Measurements from ENCODE around the gene TMUB2. TPM values are rescaled to one million over a fixed set of nuclear protein-coding genes. Genes with fewer than 3 reads are reported as not detected.

The TMUB2 gene
- total and polyA plus RNA-seq, 2 experiments from 2014 or later, result 27.7 to 46.8 TPM

- Histone ChIP-seq H3K9me3 (ENCODE audit: low read depth) (no peaks in the 10 kb centered on the region), H3K27ac (no peak overlapping the region), H3K27me3 (no peaks in the 10 kb centered on the region), H2AFZ (no peak overlapping the region), H3K4me3 (no peak overlapping the region), H3K79me2 (peaks cover 37% of the 10 kb centered on the region), H3K9me2 (replicated peaks; ENCODE audit: insufficient read depth) (no peaks in the 10 kb centered on the region), H3K4me2 (peak overlapping the region; percentile 97), H4K20me1 (ENCODE audit: insufficient read depth, poor library complexity, severe bottlenecking) (peaks cover 20% of the 10 kb centered on the region), H3K4me1 (ENCODE audit: insufficient read depth) (peaks cover 9% of the 10 kb centered on the region), H3K36me3 (replicated peaks; ENCODE audit: insufficient read depth, low read depth) (peaks cover 3% of the 10 kb centered on the region)
- WGBS (ENCODE audit: low lambda C conversion rate, missing lambda C conversion rate), result 92% methylated on average over 5 of the region's 5 CpGs
- DNase-seq (ENCODE audit: low spot score), result no peak
- TF ChIP-seq EZH2phosphoT487 (IDR thresholded peaks at IDR 0.05; ENCODE audit: low read depth, severe bottlenecking, unreplicated experiment) (no peak), EZH2 (IDR thresholded peaks at IDR 0.05; ENCODE audit: borderline replicate concordance) (no peak)
- TF ChIP-seq, protein P1, sequence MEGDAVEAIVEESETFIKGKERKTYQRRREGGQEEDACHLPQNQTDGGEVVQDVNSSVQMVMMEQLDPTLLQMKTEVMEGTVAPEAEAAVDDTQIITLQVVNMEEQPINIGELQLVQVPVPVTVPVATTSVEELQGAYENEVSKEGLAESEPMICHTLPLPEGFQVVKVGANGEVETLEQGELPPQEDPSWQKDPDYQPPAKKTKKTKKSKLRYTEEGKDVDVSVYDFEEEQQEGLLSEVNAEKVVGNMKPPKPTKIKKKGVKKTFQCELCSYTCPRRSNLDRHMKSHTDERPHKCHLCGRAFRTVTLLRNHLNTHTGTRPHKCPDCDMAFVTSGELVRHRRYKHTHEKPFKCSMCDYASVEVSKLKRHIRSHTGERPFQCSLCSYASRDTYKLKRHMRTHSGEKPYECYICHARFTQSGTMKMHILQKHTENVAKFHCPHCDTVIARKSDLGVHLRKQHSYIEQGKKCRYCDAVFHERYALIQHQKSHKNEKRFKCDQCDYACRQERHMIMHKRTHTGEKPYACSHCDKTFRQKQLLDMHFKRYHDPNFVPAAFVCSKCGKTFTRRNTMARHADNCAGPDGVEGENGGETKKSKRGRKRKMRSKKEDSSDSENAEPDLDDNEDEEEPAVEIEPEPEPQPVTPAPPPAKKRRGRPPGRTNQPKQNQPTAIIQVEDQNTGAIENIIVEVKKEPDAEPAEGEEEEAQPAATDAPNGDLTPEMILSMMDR (IDR thresholded peaks at IDR 0.05; ENCODE audit: poor library complexity), result no peak
These were observed 29.9 kb downstream of the TMUB2 start for GRCh38 chr17:44216694-44217093.

GRCh38 chr17:44217738-44218343 lies 31.1 kb downstream of the TMUB2 start:
- Histone ChIP-seq H3K79me2 (peaks cover 41% of the 10 kb centered on the region), H3K4me2 (peak overlapping the region; percentile 97), H3K4me3 (peak overlapping the region; percentile 20), H3K9me3 (ENCODE audit: low read depth) (no peaks in the 10 kb centered on the region), H2AFZ (no peak overlapping the region), H3K36me3 (replicated peaks; ENCODE audit: insufficient read depth, low read depth) (peaks cover 3% of the 10 kb centered on the region), H3K9me2 (replicated peaks; ENCODE audit: insufficient read depth) (no peaks in the 10 kb centered on the region), H3K4me1 (ENCODE audit: insufficient read depth) (peaks cover 14% of the 10 kb centered on the region), H3K27me3 (no peaks in the 10 kb centered on the region), H4K20me1 (ENCODE audit: insufficient read depth, poor library complexity, severe bottlenecking) (peaks cover 20% of the 10 kb centered on the region), H3K27ac (peak overlapping the region; percentile 100)
- WGBS (ENCODE audit: low lambda C conversion rate, missing lambda C conversion rate), result 19% methylated on average over 10 of the region's 10 CpGs
- TF ChIP-seq EZH2 (IDR thresholded peaks at IDR 0.05; ENCODE audit: borderline replicate concordance) (no peak), EZH2phosphoT487 (IDR thresholded peaks at IDR 0.05; ENCODE audit: low read depth, severe bottlenecking, unreplicated experiment) (no peak)
- TF ChIP-seq, protein P1 (IDR thresholded peaks at IDR 0.05; ENCODE audit: poor library complexity), result no peak
- DNase-seq (ENCODE audit: low spot score), result no peak

GRCh38 chr17:44218344-44219107 lies 31.8 kb downstream of the TMUB2 start:
- H4K20me1 ChIP-seq (ENCODE audit: insufficient read depth, poor library complexity, severe bottlenecking), result peaks cover 20% of the 10 kb centered on the region
- 0% methylated on average over 14 of the region's 89 CpGs for WGBS (ENCODE audit: low lambda C conversion rate, missing lambda C conversion rate)

More at GRCh38 chr17:44218344-44219107, 31.8 kb downstream of the TMUB2 start:
- H3K27ac ChIP-seq, result peak overlapping the region; percentile 100
- peak overlapping the region; percentile 97 for H3K4me3 ChIP-seq
- H3K9me2 ChIP-seq (replicated peaks; ENCODE audit: insufficient read depth), result no peaks in the 10 kb centered on the region
- peaks cover 3% of the 10 kb centered on the region for H3K36me3 ChIP-seq (replicated peaks; ENCODE audit: insufficient read depth, low read depth)
- TF ChIP-seq, protein P1 (IDR thresholded peaks at IDR 0.05; ENCODE audit: poor library complexity), result peak; percentile 71
- TF ChIP-seq EZH2phosphoT487 (IDR thresholded peaks at IDR 0.05; ENCODE audit: low read depth, severe bottlenecking, unreplicated experiment), result no peak
- no peak for TF ChIP-seq EZH2 (IDR thresholded peaks at IDR 0.05; ENCODE audit: borderline replicate concordance)
- H3K79me2 ChIP-seq, result peaks cover 46% of the 10 kb centered on the region
- no peaks in the 10 kb centered on the region for H3K27me3 ChIP-seq
- peak overlapping the region; percentile 27 for H2AFZ ChIP-seq
- H3K9me3 ChIP-seq (ENCODE audit: low read depth), result no peaks in the 10 kb centered on the region
- H3K4me1 ChIP-seq (ENCODE audit: insufficient read depth), result peaks cover 20% of the 10 kb centered on the region
- peak overlapping the region; percentile 97 for H3K4me2 ChIP-seq
- DNase-seq (ENCODE audit: low spot score), result peak; percentile 96
